GM19463 (cell line): Measurements from ENCODE around the gene VWA1.
"Not testable (repeated sequence)": the region's sequence is repeated elsewhere in the genome, so short reads cannot be mapped to it uniquely, and the experiment has no call there.

ENCODE experiments used
- ATAC-seq: cut with Tn5 transposase; IDR thresholded peaks from one replicate; pipeline ENCODE4 v1.9.1; 2021; ENCODE audit warnings: mild to moderate bottlenecking, moderate library complexity; ENCODE audit not compliant: unreplicated experiment

The VWA1 gene

GRCh38 chr1:1455366-1455884 lies 19.9 kb downstream of the VWA1 start:
- no peak for ATAC-seq

DNA sequence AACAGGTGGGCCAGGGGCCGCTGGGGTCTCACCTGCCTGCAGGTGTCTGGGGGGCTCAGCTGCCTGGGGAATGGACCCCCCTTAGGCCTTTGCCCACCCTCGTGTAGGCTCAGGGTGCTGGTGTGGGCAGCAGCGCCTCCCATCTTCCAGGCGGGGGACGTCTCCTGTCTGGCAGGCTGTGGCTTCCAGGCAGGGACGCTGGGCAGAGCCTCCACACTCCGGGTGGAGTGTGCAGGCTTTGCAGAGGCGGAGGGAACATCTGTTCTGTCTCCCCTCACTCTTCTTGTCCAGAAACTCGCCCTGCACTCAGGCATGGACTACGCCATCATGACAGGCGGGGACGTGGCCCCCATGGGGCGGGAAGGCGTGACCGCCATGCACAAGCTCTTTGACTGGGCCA lies 20.4 kb downstream of the VWA1 start:
- ATAC-seq: not testable (repeated sequence)

GRCh38 chr1:1456683-1457255 lies 21.3 kb downstream of the VWA1 start:
- ATAC-seq: not testable (repeated sequence)

DNA sequence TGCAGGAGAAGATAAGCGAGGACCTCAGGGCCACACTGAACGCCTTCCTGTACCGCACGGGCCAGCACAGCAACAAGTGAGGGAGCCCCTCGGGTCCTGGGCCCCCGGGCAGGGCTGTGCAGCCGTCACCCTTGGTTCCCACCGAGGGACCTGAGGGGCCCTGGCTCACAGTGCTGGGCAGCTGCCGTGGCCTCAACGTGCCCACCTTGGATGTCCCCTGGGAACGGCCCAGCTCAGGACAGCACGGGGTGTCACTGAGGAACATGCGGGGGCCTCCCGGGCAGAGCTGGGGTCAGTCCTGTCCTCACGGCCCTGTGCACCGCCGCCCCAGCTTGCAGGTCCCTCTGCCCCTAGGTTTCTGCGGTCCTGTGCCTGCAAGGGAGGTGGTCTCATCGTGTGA lies 23.7 kb downstream of the VWA1 start:
- ATAC-seq: not testable (repeated sequence)

DNA sequence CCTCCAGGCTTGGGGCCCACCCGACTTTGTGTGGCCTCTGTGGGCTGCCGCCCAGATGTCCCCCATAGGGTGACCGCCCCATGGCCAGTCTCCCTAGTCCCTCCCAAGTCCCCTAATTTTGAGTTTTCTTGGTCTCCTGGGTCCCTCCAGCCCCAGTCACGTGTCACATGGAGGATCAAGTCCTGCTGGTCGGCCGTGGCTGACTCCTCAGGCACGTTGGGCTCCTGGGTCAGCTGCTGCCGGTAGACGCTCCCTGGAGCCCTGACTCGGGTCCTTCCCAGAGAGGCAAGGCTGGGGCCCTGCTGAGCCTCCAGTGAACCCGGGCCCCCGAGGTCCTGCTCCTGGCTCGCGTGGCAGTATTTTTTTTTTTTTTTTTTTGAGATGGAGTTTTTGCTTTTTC lies 24.2 kb downstream of the VWA1 start:
- not testable (repeated sequence) for ATAC-seq

DNA sequence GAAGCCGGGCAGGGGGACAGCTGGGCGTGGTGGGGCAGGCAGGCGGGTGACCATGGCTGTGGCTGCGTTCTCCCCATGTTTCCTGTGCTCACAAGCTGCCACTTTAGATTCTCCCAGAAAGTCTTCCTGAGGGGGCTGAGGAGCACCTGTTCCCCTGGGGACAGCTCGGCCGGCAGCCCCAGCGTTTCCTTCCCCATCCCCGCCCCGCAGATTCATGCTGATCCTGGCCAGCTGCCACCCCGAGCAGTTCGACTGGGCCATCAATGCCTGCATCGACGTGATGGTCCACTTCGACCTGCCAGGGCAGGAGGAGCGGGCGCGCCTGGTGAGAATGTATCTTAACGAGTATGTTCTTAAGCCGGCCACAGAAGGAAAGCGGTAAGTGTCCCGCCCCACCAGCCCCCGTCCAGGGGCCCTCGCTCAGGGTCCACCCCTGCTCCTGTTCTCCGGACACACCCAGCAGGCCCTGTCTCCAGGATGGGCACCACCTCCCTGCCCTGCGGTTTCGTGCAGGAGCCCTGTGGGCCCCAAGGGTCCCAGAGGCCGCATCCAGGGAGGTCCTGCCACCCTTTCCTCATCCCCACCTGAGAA lies 25.1 kb downstream of the VWA1 start:
- ATAC-seq: no peak

DNA sequence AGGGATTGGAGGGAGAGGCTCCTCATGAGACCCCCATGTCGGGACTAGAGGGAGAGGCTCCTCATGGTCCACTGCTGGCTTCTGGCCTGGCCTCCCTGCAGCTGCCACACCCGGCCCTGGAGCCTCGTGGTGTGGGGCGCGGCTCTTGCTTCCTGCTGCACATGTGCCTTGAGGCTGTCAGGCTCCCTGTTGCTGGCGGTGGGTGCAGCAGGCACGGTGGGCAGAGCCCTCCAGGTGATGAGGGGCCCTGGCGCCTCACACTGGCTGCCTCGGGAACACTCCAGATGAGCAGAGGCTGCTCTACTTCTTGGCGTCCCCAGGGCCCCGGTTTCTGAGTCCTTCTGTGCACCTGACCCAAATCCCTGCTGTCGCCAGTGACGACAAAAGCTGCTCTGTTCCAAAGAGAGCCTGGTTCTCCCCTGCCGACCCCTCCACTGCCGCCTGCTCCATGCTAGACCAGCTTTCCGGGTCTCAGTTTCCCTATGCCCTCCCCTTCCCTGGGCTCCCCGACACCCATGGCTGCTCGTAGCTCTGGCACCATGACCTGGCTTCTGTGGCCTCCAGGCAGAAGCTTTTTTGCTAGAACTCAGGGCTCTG lies 26.3 kb downstream of the VWA1 start:
- no peak for ATAC-seq

DNA sequence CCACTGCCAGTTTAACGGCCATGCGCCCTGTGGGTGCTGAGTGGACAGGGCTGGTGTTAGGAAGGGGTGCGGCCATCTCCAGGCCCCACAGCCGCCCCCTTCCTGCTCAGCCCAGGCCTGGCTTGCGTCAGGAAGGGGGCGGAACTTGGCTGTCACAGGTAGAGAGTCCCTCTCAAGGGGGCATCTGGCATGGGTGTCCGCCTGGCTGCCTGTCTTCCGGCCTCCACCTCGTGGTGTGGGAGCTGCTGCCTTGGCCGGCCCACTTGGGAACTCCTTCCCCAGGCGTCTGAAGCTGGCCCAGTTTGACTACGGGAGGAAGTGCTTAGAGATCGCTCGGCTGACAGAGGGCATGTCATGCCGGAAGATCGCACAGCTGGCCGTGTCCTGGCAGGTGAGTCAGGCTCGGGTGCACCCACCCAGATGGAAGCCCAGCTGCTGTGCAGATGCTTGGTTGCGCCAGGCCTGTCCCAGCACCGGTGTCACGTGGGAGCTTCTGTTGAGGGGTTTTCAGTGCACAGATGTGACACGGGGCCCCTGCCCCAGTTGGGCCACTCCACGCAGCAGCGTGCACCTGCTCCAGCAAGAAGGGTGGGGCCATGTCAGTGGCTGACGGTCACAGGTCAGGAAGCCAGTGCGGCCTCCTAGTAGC lies 27.0 kb downstream of the VWA1 start:
- ATAC-seq: no peak

DNA sequence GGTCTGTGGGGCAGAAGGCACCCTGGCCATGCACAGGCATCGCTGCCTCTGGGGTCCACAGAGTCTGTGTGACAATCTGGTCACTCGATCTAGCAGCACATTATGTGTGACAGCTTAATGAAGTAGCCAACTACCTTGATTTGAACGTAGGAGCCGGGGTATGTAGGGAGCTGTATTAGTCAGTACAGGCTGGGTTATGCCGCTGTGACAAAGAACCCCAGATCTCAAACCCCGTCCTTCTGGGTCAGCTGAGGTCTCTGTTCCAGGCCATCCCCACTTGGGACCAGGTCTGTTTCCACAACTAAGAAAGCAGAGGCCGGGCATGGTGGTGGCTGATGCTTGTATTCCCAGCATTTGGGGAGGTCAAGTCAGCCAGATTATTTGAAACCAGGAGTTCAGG lies 27.8 kb downstream of the VWA1 start:
- no peak for ATAC-seq

- not testable (repeated sequence) for ATAC-seq
Measured at GRCh38 chr1:1468196-1468985, 32.9 kb downstream of the VWA1 start.

DNA sequence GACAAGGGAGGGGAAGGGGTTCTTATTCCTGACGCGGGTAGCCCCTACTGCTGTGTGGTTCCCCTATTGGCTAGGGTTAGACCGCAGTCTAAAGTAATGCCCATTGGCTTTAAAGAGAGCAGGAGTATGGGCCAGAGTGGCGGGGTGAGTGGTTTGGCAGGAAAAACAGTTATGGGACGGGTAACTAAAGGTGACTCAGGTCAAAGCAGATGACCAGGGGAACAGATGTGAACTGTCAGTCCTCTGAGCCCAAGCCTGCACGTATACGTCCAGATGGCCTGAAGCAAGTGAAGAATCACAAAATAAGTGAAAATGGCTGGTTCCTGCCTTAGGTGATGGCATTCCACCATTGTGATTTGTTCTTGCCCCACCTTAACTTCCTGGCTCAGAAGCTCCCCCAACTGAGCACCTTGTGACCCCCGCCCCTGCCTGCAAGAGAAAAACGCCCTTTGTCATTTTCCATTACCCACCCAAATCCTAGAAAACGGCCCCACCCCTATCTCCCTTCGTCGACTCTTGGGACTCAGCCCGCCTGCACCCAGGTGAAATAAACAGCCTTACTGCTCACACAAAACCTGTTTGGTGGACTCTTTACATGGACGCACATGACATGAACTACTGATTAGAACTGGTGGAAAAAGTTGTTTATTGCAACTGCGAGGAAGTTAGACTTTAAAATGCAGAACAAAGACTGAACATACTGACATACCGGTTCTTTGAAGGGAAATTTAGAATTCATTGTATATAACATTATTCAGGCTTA lies 35.3 kb downstream of the VWA1 start:
- no peak for ATAC-seq

DNA sequence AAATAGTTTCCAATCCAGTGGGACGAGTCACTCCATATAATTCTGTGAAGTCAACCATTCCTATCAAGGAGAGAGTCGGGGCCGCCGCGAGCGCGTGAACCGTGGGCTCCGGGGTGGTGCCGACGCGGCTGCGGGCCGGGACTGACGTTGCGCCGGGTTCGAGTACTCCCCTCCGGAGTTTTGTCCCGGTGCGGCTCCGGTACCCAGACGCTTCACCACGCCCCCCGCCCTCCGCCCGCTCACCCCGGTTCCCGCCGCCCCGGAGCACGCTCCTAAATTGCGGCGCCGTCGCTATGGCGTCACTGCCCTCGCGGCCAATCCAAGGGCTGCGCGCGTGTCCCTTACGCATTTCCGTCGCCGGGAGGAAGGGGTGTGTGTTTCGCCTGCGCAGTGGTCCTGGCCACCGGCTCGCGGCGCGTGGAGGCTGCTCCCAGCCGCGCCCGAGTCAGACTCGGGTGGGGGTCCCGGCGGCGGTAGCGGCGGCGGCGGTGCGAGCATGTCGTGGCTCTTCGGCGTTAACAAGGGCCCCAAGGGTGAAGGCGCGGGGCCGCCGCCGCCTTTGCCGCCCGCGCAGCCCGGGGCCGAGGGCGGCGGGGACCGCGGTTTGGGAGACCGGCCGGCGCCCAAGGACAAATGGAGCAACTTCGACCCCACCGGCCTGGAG lies 36.0 kb downstream of the VWA1 start, which contains the start of gene ATAD3B:
Gene ATAD3B (plus strand): TSS at position 377 of the 664 bp plus-strand sequence. CDS start 120 bp downstream, at position 497.
- peak; percentile 88 for ATAC-seq

GRCh38 chr1:1472053-1472876 lies 36.8 kb downstream of the VWA1 start:
- not testable (repeated sequence) for ATAC-seq

DNA sequence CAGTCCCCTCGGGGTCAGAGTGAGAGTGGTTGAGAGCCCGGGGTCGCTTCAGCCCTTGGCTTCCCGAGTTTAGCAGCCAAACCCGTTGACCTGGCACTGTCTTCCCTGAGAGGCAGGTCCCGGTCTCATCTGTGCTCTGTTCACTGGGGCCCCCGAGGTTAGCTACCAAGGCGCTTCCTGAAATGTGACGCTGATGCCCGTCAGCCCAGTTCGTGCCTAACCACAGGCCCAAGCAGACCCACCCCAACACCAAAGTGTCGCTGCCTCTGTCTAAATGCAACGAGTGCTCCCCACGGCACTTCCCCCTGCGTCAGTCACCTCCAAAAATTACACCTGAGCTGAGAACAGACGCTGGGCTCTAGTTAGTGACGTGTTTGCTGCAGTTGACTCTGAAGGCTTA lies 40.5 kb downstream of the VWA1 start:
- not testable (repeated sequence) for ATAC-seq

- no peak for ATAC-seq
Measured at GRCh38 chr1:1477206-1477605, 41.7 kb downstream of the VWA1 start.

- ATAC-seq: no peak
Measured at GRCh38 chr1:1479547-1480487, 44.3 kb downstream of the VWA1 start.

- ATAC-seq: not testable (repeated sequence)
Measured at GRCh38 chr1:1480488-1480867, 45.0 kb downstream of the VWA1 start.

DNA sequence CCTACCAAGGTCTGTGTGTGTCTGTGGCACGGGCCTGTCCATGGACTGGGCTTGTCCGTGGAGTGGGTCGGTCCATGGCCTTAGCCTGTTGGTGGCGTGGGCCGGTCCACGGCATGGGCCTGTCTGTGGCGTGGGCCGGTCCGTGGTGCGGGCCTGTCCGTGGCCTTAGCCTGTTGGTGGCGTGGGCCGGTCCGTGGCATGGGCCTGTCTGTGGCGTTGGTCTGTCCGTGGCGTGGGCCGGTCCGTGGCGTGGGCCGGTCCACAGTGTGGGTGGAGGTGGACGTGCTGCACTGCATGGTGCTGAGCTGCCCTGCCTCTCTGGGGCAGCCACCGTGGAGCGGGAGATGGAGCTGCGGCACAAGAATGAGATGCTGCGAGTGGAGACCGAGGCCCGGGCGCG lies 46.3 kb downstream of the VWA1 start:
- ATAC-seq: not testable (repeated sequence)
